ENCODE data around the gene MAP7D1. TPM values are rescaled to one million over a fixed set of nuclear protein-coding genes. Genes with fewer than 3 reads are reported as not detected.
A peak's percentile ranks its signal among the peaks of the same experiment; 100 is the strongest.

Gene MAP7D1
- total and polyA plus RNA-seq, 2 of the 13 experiments (the other 11 are each of a cell fraction or from before 2014, with no cell fraction given), result 5.6 to 7.2 TPM

DNA sequence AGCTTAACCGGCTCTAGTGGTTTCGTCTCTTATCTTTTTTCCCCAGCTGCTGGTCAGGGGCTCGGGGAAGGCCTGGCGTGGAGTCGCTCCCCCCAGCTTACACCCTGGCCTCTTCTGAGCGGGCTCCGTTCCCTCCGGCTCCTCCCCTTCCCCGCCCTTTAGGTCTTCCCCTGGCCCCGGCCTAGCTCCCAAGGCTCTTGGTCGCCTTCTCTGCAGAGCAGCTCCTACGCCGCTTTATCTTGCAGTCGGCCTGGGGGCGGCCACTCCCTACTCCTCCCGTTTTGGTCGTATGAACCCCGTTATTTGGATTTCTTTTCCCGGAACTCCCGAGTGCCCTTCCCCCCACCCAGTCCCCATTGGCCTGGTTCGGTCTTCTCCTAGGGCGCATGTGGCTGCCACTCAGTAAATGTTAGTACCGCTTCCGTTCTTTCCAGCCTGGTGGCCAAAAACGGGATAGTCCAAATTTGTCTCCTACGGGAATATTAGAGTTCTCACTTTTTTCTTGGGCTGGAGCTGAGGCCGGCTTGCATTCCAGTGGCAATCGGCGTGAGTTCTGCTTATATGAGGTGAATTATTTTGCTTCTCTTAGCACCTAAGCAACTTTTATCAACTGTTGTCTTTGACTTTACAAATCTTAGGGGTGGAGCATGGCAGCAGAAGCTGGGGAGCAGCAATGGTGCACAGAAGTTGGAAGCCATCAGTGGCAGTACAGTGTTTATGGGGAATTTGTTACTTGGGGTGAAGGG is 68.8 kb downstream of the MAP7D1 start (continued):
- TF ChIP-seq, protein P1, sequence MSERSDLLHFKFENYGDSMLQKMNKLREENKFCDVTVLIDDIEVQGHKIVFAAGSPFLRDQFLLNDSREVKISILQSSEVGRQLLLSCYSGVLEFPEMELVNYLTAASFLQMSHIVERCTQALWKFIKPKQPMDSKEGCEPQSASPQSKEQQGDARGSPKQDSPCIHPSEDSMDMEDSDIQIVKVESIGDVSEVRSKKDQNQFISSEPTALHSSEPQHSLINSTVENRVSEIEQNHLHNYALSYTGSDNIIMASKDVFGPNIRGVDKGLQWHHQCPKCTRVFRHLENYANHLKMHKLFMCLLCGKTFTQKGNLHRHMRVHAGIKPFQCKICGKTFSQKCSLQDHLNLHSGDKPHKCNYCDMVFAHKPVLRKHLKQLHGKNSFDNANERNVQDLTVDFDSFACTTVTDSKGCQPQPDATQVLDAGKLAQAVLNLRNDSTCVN (CRISPR knock-in tag; IDR thresholded peaks at IDR 0.05; ENCODE audit: borderline replicate concordance), result no peak
- TF ChIP-seq, protein P2, sequence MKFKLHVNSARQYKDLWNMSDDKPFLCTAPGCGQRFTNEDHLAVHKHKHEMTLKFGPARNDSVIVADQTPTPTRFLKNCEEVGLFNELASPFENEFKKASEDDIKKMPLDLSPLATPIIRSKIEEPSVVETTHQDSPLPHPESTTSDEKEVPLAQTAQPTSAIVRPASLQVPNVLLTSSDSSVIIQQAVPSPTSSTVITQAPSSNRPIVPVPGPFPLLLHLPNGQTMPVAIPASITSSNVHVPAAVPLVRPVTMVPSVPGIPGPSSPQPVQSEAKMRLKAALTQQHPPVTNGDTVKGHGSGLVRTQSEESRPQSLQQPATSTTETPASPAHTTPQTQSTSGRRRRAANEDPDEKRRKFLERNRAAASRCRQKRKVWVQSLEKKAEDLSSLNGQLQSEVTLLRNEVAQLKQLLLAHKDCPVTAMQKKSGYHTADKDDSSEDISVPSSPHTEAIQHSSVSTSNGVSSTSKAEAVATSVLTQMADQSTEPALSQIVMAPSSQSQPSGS (CRISPR knock-in tag; IDR thresholded peaks at IDR 0.05), result 0 out of 2 replicates have a peak, but pooled peaks have one; percentile 3
- TF ChIP-seq KLF9 (CRISPR knock-in tag; IDR thresholded peaks at IDR 0.05; ENCODE audit: low read depth) (no peak), ZNF282 (IDR thresholded peaks at IDR 0.05; ENCODE audit: partially characterized antibody) (no peak), SIN3A (IDR thresholded peaks at IDR 0.05; ENCODE audit: borderline replicate concordance, low read depth, low read length) (peak; percentile 73; the same call in 1 of the 2 replicates), SALL1 (CRISPR knock-in tag; IDR thresholded peaks at IDR 0.05) (peak; percentile 8; the same call in 1 of the 2 replicates), ZNF878 (CRISPR knock-in tag; IDR thresholded peaks at IDR 0.05) (no peak), GATAD2A (CRISPR knock-in tag; IDR thresholded peaks at IDR 0.05) (peak; percentile 16; the same call in 1 of the 2 replicates), CENPT (CRISPR knock-in tag; IDR thresholded peaks at IDR 0.05; ENCODE audit: low read depth) (no peak), PCBP1 (IDR thresholded peaks at IDR 0.05; ENCODE audit: borderline replicate concordance, low read depth, low read length) (0 out of 2 replicates have a peak, but pooled peaks have one; percentile 64), NKX3-1 (CRISPR knock-in tag; IDR thresholded peaks at IDR 0.05) (0 out of 2 replicates have a peak, but pooled peaks have one; percentile 39), ZNF816 (CRISPR knock-in tag; IDR thresholded peaks at IDR 0.05; ENCODE audit: borderline replicate concordance) (no peak; the same call in 1 of the 2 replicates), TARDBP (CRISPR knock-in tag; IDR thresholded peaks at IDR 0.05) (peak; percentile 53), MAF1 (CRISPR knock-in tag; IDR thresholded peaks at IDR 0.05; ENCODE audit: borderline replicate concordance) (no peak), PHF21A (CRISPR knock-in tag; IDR thresholded peaks at IDR 0.05) (peak; percentile 79; the same call in 1 of the 2 replicates), TCF12 (IDR thresholded peaks at IDR 0.05) (no peak), TCF12 (CRISPR knock-in tag; IDR thresholded peaks at IDR 0.05) (peak; percentile 87; the same call in 1 of the 2 replicates), NFYB (CRISPR knock-in tag; IDR thresholded peaks at IDR 0.05) (peak; percentile 40; the same call in 1 of the 2 replicates), ETV5 (CRISPR knock-in tag; IDR thresholded peaks at IDR 0.05; ENCODE audit: borderline replicate concordance) (peak; percentile 58; the same call in 1 of the 2 replicates)
- TF ChIP-seq, protein P3, sequence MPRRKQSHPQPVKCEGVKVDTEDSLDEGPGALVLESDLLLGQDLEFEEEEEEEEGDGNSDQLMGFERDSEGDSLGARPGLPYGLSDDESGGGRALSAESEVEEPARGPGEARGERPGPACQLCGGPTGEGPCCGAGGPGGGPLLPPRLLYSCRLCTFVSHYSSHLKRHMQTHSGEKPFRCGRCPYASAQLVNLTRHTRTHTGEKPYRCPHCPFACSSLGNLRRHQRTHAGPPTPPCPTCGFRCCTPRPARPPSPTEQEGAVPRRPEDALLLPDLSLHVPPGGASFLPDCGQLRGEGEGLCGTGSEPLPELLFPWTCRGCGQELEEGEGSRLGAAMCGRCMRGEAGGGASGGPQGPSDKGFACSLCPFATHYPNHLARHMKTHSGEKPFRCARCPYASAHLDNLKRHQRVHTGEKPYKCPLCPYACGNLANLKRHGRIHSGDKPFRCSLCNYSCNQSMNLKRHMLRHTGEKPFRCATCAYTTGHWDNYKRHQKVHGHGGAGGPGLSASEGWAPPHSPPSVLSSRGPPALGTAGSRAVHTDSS (CRISPR knock-in tag; conservative IDR thresholded peaks at IDR 0.05), result no peak
- TF ChIP-seq, protein P4, sequence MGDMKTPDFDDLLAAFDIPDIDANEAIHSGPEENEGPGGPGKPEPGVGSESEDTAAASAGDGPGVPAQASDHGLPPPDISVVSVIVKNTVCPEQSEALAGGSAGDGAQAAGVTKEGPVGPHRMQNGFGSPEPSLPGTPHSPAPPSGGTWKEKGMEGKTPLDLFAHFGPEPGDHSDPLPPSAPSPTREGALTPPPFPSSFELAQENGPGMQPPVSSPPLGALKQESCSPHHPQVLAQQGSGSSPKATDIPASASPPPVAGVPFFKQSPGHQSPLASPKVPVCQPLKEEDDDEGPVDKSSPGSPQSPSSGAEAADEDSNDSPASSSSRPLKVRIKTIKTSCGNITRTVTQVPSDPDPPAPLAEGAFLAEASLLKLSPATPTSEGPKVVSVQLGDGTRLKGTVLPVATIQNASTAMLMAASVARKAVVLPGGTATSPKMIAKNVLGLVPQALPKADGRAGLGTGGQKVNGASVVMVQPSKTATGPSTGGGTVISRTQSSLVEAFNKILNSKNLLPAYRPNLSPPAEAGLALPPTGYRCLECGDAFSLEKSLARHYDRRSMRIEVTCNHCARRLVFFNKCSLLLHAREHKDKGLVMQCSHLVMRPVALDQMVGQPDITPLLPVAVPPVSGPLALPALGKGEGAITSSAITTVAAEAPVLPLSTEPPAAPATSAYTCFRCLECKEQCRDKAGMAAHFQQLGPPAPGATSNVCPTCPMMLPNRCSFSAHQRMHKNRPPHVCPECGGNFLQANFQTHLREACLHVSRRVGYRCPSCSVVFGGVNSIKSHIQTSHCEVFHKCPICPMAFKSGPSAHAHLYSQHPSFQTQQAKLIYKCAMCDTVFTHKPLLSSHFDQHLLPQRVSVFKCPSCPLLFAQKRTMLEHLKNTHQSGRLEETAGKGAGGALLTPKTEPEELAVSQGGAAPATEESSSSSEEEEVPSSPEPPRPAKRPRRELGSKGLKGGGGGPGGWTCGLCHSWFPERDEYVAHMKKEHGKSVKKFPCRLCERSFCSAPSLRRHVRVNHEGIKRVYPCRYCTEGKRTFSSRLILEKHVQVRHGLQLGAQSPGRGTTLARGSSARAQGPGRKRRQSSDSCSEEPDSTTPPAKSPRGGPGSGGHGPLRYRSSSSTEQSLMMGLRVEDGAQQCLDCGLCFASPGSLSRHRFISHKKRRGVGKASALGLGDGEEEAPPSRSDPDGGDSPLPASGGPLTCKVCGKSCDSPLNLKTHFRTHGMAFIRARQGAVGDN (CRISPR knock-in tag; IDR thresholded peaks at IDR 0.05), result peak; percentile 65
